NT2/D1 (cell line): ENCODE data around the gene KIAA1217.

ENCODE experiments used
- SUZ12 ChIP-seq: IDR thresholded peaks from 2 replicates; pipeline ENCODE4 v1.6.1; 2011; ENCODE audit not compliant: insufficient read length, insufficient read depth; ENCODE audit errors: extremely low read depth
- YY1 ChIP-seq: IDR thresholded peaks from 2 replicates; pipeline ENCODE4 v1.6.1; 2011; ENCODE audit not compliant: insufficient read length, insufficient read depth
- ZNF274 ChIP-seq: IDR thresholded peaks from 2 replicates; pipeline ENCODE4 v1.6.1; 2011; ENCODE audit warnings: mild to moderate bottlenecking, low read depth, low read length

DNA sequence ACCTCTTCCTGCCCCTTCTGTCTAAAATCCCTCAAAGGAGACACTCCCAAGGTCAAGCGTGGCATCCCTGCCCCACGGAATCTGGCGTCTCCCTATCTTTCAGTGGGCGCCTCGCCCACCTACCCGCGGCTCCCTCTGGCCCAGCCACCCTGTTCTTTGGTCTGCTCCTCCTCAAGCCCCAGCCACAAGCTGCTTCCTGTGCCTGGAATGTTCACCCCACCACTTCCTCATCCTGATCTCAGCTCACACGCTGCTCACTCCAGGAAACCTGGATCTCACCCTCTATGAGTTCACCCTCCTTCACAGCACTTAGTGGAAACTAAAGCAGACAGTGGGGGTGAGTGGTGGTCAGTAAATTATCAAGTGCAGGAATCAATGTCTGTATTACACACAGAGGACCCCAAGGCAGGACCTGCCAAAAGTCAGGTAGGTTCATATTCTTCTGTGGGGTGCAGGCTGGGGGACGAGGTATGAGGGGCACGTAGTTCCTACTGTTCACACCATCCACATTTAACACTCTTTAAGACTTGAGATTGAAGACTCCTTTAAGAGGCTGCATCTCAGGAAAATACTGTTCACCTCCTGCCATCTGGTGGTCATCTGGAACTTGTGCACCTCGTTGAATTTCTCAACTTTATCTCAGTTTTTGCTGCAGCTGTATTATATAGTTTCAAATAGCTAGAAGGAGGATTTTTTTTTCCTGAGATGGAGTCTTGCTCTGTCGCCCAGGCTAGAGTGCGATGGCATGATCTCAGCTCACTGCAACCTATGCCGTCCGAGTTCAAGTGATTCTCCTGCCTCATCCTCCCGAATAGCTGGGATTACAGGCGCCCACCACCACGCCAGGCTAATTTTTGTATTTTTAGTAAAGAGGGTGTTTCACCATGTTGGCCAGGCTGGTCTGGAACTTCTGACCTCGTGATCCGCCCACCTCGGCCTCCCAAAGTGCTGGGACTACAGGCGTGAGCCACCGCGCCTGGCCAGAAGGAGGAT is 348.1 kb downstream of the KIAA1217 start:
- no peak for TF ChIP-seq SUZ12
- TF ChIP-seq ZNF274, result no peak
- TF ChIP-seq YY1, result no peak
